GM12878 (cell line): ENCODE results near the gene UBE2I. TPM values are rescaled to one million over a fixed set of nuclear protein-coding genes. Genes with fewer than 3 reads are reported as not detected.
"Not testable (repeated sequence)": the region's sequence is repeated elsewhere in the genome, so short reads cannot be mapped to it uniquely, and the experiment has no call there.

ENCODE experiments used
- ATAC-seq: fragments of 200-7000 bp; cut with Tn5 transposase; 3 replicates; pipeline ENCODE4 v1.9.1; 2020; ENCODE audit warnings: mild to moderate bottlenecking, moderate library complexity
- BruUV-seq: library from RNA; stranded (reverse); fragments of 400-500 nt; replicated peaks from 2 replicates; lab custom pipeline; 2021; lab: Mats Ljungman, UMichigan
- CTCF ChIA-PET: fragments of 300-600 bp; sonication (Branson Sonifier 250); formaldehyde crosslinking; extraction: SDS; loops from one replicate; lab custom pipeline; 2021; ENCODE audit warnings: inconsistent platforms; lab: Yijun Ruan, JAX
- POLR2A ChIA-PET: fragments of 350-600 bp; formaldehyde crosslinking; extraction: SDS; loops from one replicate; lab custom pipeline; 2021; ENCODE audit warnings: inconsistent platforms; lab: Charles Lee
- RAD21 ChIA-PET: fragments of 300-600 bp; sonication (Branson Sonifier 250); formaldehyde crosslinking; loops from one replicate; lab custom pipeline; 2023; ENCODE audit warnings: antibody characterized with exemption; ENCODE audit not compliant: unreplicated experiment; lab: Charles Lee
- SMC1A ChIA-PET: fragments of 300-600 bp; sonication (Branson Sonifier 250); formaldehyde crosslinking; loops from one replicate; lab custom pipeline; 2023; ENCODE audit not compliant: unreplicated experiment, uncharacterized antibody; lab: Charles Lee
- DNase-seq: peaks from one replicate; pipeline ENCODE4 v3.0.0-alpha.2; 2011; ENCODE audit warnings: low read depth, low spot score
- FAIRE-seq: peaks from 3 replicates; lab custom pipeline; 2011; peaks lifted over from hg19 to GRCh38; lab: Jason Lieb, UNC
- H2AFZ ChIP-seq: 2 replicates; pipeline ENCODE4 v1.6.0; 2011; ENCODE audit warnings: low read depth, low read length, control low read depth; ENCODE audit not compliant: control insufficient read depth
- H3K27ac ChIP-seq: 2 replicates; pipeline ENCODE4 v1.5.1; 2011; ENCODE audit warnings: control low read depth; ENCODE audit not compliant: control insufficient read depth, insufficient read depth
- H3K27me3 ChIP-seq, 2 experiments: replicated peaks in 1 of 2; 2 replicates each; pipeline versions ENCODE4 v1.6.0 to v1.6.1; 2011; ENCODE audit warnings: low read length in 1 of 2; ENCODE audit not compliant: control insufficient read depth in 2 of 2, insufficient read depth in 2 of 2
- H3K36me3 ChIP-seq, 2 experiments: 2 replicates each; pipeline ENCODE4 v1.5.1; 2011; ENCODE audit warnings: low read length in 1 of 2; ENCODE audit not compliant: control insufficient read depth in 2 of 2, insufficient read depth in 2 of 2
- H3K4me1 ChIP-seq: 2 replicates; pipeline ENCODE4 v1.6.1; 2011; ENCODE audit warnings: mild to moderate bottlenecking, low read length, moderate library complexity, mixed read lengths; ENCODE audit not compliant: control insufficient read depth, insufficient read depth
- H3K4me2 ChIP-seq: 2 replicates; pipeline ENCODE4 v1.6.0; 2011; ENCODE audit warnings: control low read depth; ENCODE audit not compliant: control insufficient read depth, insufficient read depth
- H3K4me3 ChIP-seq: fragments of 200-600 bp; sonication (generic); 2 replicates; pipeline ENCODE4 v1.5.1; 2016
- H3K79me2 ChIP-seq: 2 replicates; pipeline ENCODE4 v1.6.0; 2011; ENCODE audit warnings: low read length; ENCODE audit not compliant: control insufficient read depth, insufficient read depth
- H3K9ac ChIP-seq: 2 replicates; pipeline ENCODE4 v1.8.0; 2011; ENCODE audit warnings: low read length, control low read depth, mixed read lengths; ENCODE audit not compliant: control insufficient read depth, insufficient read depth
- H3K9me3 ChIP-seq: replicated peaks from 3 replicates; pipeline ENCODE4 v1.5.1; 2011; ENCODE audit warnings: mild to moderate bottlenecking, low read length; ENCODE audit not compliant: control insufficient read depth, insufficient read depth
- H4K20me1 ChIP-seq: 2 replicates; pipeline ENCODE4 v1.6.0; 2011; ENCODE audit not compliant: control insufficient read depth, insufficient read depth
- BCL3 ChIP-seq: IDR thresholded peaks from 2 replicates; pipeline ENCODE4 v1.6.1; 2011; ENCODE audit warnings: borderline replicate concordance, low read depth, mild to moderate bottlenecking, moderate library complexity, low read length; ENCODE audit not compliant: insufficient read depth, poor library complexity, severe bottlenecking
- CBX3 ChIP-seq: fragments of 200-600 bp; sonication (generic); IDR thresholded peaks from 2 replicates; pipeline ENCODE4 v1.6.1; 2016; ENCODE audit warnings: low read depth, borderline replicate concordance
- CBX5 ChIP-seq: sonication (generic); IDR thresholded peaks from 2 replicates; pipeline ENCODE4 v1.6.1; 2016; ENCODE audit warnings: low read depth, moderate library complexity, mild to moderate bottlenecking, inconsistent platforms
- EZH2 ChIP-seq: IDR thresholded peaks from 2 replicates; pipeline ENCODE4 v1.6.1; 2012; ENCODE audit warnings: low read depth, mild to moderate bottlenecking, control low read depth, inconsistent platforms, low read length, borderline replicate concordance; ENCODE audit not compliant: control insufficient read depth
- POLR2AphosphoS2 ChIP-seq: IDR thresholded peaks from 2 replicates; pipeline ENCODE4 v1.6.1; 2011; ENCODE audit warnings: low read depth, mild to moderate bottlenecking, low read length, improper control_type of control experiment, moderate library complexity
- RELA ChIP-seq: fragments of 450-650 bp; IDR thresholded peaks from 2 replicates; pipeline ENCODE4 v1.8.0; 2014; ENCODE audit warnings: borderline replicate concordance; ENCODE audit not compliant: partially characterized antibody
- SPI1 ChIP-seq: IDR thresholded peaks from 2 replicates; pipeline ENCODE4 v1.6.1; 2011; ENCODE audit warnings: low read depth, mild to moderate bottlenecking, low read length, moderate library complexity, borderline replicate concordance; ENCODE audit not compliant: insufficient read depth
- SREBF2 ChIP-seq: IDR thresholded peaks from 2 replicates; pipeline ENCODE4 v1.6.1; 2012; ENCODE audit warnings: mild to moderate bottlenecking, low read length
- STAT3 ChIP-seq: IDR thresholded peaks from 2 replicates; pipeline ENCODE4 v1.6.1; 2011; ENCODE audit warnings: low read depth, low read length, improper control_type of control experiment
- ZNF24 ChIP-seq: fragments of 450-650 bp; IDR thresholded peaks from 2 replicates; pipeline ENCODE4 v1.6.1; 2017; ENCODE audit warnings: antibody characterized with exemption, mild to moderate bottlenecking
- WGBS: methylation state at CpG from one replicate; pipeline ENCODE4 v1.1.6; 2016; ENCODE audit warnings: low lambda C conversion rate; ENCODE audit not compliant: insufficient replicate concordance, insufficient coverage; ENCODE audit errors: missing lambda C conversion rate; 5-methylcytosine and 5-hydroxymethylcytosine counted together
- in situ Hi-C: fragments of 300-500 bp; cut with MboI; formaldehyde crosslinking; loops from 9 replicates; pipeline ENCODE4 v1.14.3; 2018; ENCODE audit warnings: mixed read lengths
- intact Hi-C: fragments of 100-400 bp; cut with micrococcal nuclease; formaldehyde crosslinking; loops from one replicate; pipeline ENCODE4 v1.14.2; 2022; ENCODE audit not compliant: unreplicated experiment
- polyA plus RNA-seq, 11 experiments: library from polyadenylated mRNA; depleted of rRNA in 4 of 11; unstranded in 6 of 11; stranded (reverse) in 5 of 11; fragments of >200 nt; fragmentation: Nextera tagmentation in 4 of 11; fragmentation: Illumina TruSeq in 1 of 11; extraction: Ambion mirVana in 4 of 11; extraction: Trizol in 1 of 11; gene quantifications; 1 replicate in 1 of 11; 2 replicates in 10 of 11; pipeline versions ENCODE4 v1.2.1 to v1.2.3, GENCODE V29; 2011 to 2016; ENCODE audit warnings: inconsistent platforms in 2 of 11, missing spikeins in 2 of 11, low read depth in 1 of 11
- total RNA-seq, 4 experiments: library from RNA; depleted of rRNA in 3 of 4; stranded (reverse); fragments of >200 nt in 3 of 4; fragmentation: Illumina TruSeq in 1 of 4; extraction: Trizol in 1 of 4; gene quantifications; 2 replicates each; pipeline versions ENCODE4 v1.2.1 to v1.2.3, GENCODE V29; 2013 to 2021
- TF ChIP-seq, protein P1 (sequence below): fragments of 450-650 bp; IDR thresholded peaks from 2 replicates; pipeline ENCODE4 v1.6.1; 2018; ENCODE audit warnings: mild to moderate bottlenecking, low read depth, moderate library complexity; ENCODE audit not compliant: partially characterized antibody
- TF ChIP-seq, protein P2 (sequence below): fragments of 450-650 bp; IDR thresholded peaks from 2 replicates; pipeline ENCODE4 v1.6.1; 2016; ENCODE audit warnings: mild to moderate bottlenecking

The UBE2I gene
- total and polyA plus RNA-seq, 10 of the 15 experiments (the other 5 are each of a cell fraction or from before 2014, with no cell fraction given), result 47.5 to 243 (median 194) TPM

GRCh38 chr16:1265826-1266225 lies 43.6 kb upstream of the UBE2I start:
- H3K27me3 ChIP-seq, result no peaks in the 10 kb centered on the region
- H3K4me1 ChIP-seq, result no peaks in the 10 kb centered on the region
- H3K9ac ChIP-seq, result no peak overlapping the region
- no peak for DNase-seq
- TF ChIP-seq POLR2AphosphoS2 (no peak), ZNF24 (no peak), EZH2 (no peak), STAT3 (no peak), CBX5 (no peak), SPI1 (no peak), RELA (no peak), BCL3 (no peak), CBX3 (no peak), SREBF2 (no peak)
- TF ChIP-seq, protein P1, sequence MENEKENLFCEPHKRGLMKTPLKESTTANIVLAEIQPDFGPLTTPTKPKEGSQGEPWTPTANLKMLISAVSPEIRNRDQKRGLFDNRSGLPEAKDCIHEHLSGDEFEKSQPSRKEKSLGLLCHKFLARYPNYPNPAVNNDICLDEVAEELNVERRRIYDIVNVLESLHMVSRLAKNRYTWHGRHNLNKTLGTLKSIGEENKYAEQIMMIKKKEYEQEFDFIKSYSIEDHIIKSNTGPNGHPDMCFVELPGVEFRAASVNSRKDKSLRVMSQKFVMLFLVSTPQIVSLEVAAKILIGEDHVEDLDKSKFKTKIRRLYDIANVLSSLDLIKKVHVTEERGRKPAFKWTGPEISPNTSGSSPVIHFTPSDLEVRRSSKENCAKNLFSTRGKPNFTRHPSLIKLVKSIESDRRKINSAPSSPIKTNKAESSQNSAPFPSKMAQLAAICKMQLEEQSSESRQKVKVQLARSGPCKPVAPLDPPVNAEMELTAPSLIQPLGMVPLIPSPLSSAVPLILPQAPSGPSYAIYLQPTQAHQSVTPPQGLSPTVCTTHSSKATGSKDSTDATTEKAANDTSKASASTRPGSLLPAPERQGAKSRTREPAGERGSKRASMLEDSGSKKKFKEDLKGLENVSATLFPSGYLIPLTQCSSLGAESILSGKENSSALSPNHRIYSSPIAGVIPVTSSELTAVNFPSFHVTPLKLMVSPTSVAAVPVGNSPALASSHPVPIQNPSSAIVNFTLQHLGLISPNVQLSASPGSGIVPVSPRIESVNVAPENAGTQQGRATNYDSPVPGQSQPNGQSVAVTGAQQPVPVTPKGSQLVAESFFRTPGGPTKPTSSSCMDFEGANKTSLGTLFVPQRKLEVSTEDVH, result no peak
- TF ChIP-seq, protein P2, sequence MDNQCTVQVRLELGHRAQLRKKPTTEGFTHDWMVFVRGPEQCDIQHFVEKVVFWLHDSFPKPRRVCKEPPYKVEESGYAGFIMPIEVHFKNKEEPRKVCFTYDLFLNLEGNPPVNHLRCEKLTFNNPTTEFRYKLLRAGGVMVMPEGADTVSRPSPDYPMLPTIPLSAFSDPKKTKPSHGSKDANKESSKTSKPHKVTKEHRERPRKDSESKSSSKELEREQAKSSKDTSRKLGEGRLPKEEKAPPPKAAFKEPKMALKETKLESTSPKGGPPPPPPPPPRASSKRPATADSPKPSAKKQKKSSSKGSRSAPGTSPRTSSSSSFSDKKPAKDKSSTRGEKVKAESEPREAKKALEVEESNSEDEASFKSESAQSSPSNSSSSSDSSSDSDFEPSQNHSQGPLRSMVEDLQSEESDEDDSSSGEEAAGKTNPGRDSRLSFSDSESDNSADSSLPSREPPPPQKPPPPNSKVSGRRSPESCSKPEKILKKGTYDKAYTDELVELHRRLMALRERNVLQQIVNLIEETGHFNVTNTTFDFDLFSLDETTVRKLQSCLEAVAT, result no peak
- H4K20me1 ChIP-seq, result no peaks in the 10 kb centered on the region
- H3K27ac ChIP-seq, result no peak overlapping the region
- ATAC-seq, result no peak
- H3K79me2 ChIP-seq, result no peaks in the 10 kb centered on the region
- no peaks in the 10 kb centered on the region for H3K9me3 ChIP-seq
- CTCF ChIA-PET, result no interaction called here
- RAD21 ChIA-PET, result no interaction called here
- H3K36me3 ChIP-seq, result no peaks in the 10 kb centered on the region
- SMC1A ChIA-PET, result no interaction called here
- intact Hi-C loops (no loop called here), in situ Hi-C loops (no loop called here)
- no peak overlapping the region for H3K4me3 ChIP-seq
- POLR2A ChIA-PET, result no interaction called here
- H3K4me2 ChIP-seq, result no peak overlapping the region
- no TSS peak for BruUV-seq
- FAIRE-seq, result no peak
- WGBS, result 49% methylated on average over 18 of the region's 19 CpGs
- no peak overlapping the region for H2AFZ ChIP-seq

DNA sequence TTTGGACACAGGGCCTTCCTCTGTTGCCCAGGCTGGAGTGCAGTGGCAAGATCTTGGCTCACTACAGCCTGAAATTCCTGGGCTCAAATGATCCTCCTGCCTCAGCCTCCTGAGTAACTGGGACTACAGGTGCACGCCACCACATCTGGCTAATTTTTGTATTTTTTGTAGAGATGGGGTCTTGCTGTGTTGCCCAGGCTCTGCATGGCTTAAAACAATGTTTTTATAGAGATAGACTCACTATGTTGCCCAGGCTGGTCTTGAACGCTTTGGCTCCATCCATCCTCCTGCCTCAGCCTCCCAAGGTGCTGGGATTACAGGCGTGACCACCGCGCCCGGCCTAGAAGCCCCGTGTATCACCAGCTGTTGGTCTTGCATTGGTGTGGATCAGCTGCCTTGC lies 40.0 kb upstream of the UBE2I start:
- DNase-seq, H2AFZ ChIP-seq, H3K9me3 ChIP-seq, H3K27me3 ChIP-seq, H4K20me1 ChIP-seq, FAIRE-seq, H3K36me3 ChIP-seq, BruUV-seq, ATAC-seq, POLR2A ChIA-PET, intact Hi-C loops, H3K27ac ChIP-seq, H3K4me2 ChIP-seq, H3K4me3 ChIP-seq, in situ Hi-C loops, H3K4me1 ChIP-seq, CTCF ChIA-PET, SMC1A ChIA-PET, H3K9ac ChIP-seq, H3K79me2 ChIP-seq, RAD21 ChIA-PET: not testable (repeated sequence)
- WGBS, result 62% methylated on average over 7 of the region's 7 CpGs
